HCT116 (cell line): ENCODE measurements around the gene SOX30. TPM values are rescaled to one million over a fixed set of nuclear protein-coding genes. Genes with fewer than 3 reads are reported as not detected.

Experiments
- ATAC-seq: fragments of 200-7000 bp; cut with Tn5 transposase; 2 replicates; pipeline ENCODE4 v1.9.1; 2020; ENCODE audit warnings: mild to moderate bottlenecking, moderate library complexity
- BruUV-seq: library from RNA; stranded (reverse); fragments of 400-500 nt; replicated peaks from 2 replicates; lab custom pipeline; 2021; lab: Mats Ljungman, UMichigan
- CTCF ChIA-PET: fragments of 300-600 bp; sonication (Branson Sonifier 250); formaldehyde crosslinking; loops from one replicate; lab custom pipeline; 2021; ENCODE audit warnings: antibody characterized with exemption; lab: Charles Lee
- POLR2A ChIA-PET: fragments of 300-600, 350-600 bp; sonication (Branson Sonifier 250); formaldehyde crosslinking; loops from one replicate; lab custom pipeline; 2021; ENCODE audit warnings: antibody characterized with exemption; lab: Charles Lee
- RAD21 ChIA-PET, 2 experiments: fragments of 300-600 bp; sonication (Branson Sonifier 250); formaldehyde crosslinking; loops; one replicate each; lab custom pipeline; 2023; ENCODE audit warnings: low total read pairs in 2 of 2; ENCODE audit not compliant: uncharacterized antibody in 2 of 2, unreplicated experiment in 2 of 2, low non-redundant PET in 1 of 2; lab: Charles Lee
- DNase-seq: peaks from one replicate; pipeline ENCODE4 v3.0.0-alpha.2; 2010; ENCODE audit warnings: low read depth, low spot score
- H2AFZ ChIP-seq: fragments of 200-600 bp; shearing (Covaris generic), sonication (generic); 2 replicates; pipeline ENCODE4 v1.6.1; 2017; ENCODE audit warnings: low read depth, mixed run types, mixed read lengths, antibody characterized with exemption, low read length; ENCODE audit not compliant: poor library complexity, severe bottlenecking
- H3K27ac ChIP-seq: 2 replicates; pipeline ENCODE4 v1.5.1; 2012; ENCODE audit warnings: low read depth, low read length
- H3K27me3 ChIP-seq: fragments of 200-600 bp; sonication (generic); 2 replicates; pipeline ENCODE4 v1.6.1; 2016; ENCODE audit warnings: mixed run types, low read length, mixed read lengths; ENCODE audit not compliant: insufficient read depth
- H3K36me3 ChIP-seq, 2 experiments: fragments of 200-500 bp in 1 of 2; fragments of 200-600 bp in 1 of 2; sonication (Bioruptor generic) in 1 of 2; sonication (generic) in 1 of 2; 2 replicates each; pipeline versions ENCODE4 v1.5.1 to v1.6.1; 2014 to 2016; ENCODE audit warnings: low read length in 2 of 2, inconsistent platforms in 1 of 2, mixed read lengths in 1 of 2, mixed run types in 1 of 2; ENCODE audit not compliant: insufficient read depth in 2 of 2, control insufficient read depth in 1 of 2
- H3K4me1 ChIP-seq, 2 experiments: fragments of 200-600 bp in 1 of 2; sonication (generic) in 1 of 2; 2 replicates each; pipeline versions ENCODE4 v1.5.1 to v1.6.1; 2012 to 2017; ENCODE audit warnings: low read length in 2 of 2, inconsistent platforms in 1 of 2, mild to moderate bottlenecking in 1 of 2, mixed read lengths in 1 of 2, mixed run types in 1 of 2, moderate library complexity in 1 of 2; ENCODE audit not compliant: insufficient read depth in 2 of 2, control insufficient read depth in 1 of 2
- H3K4me2 ChIP-seq: fragments of 200-600 bp; sonication (generic); 2 replicates; pipeline ENCODE4 v1.6.1; 2017; ENCODE audit warnings: mixed run types, low read length, mixed read lengths
- H3K4me3 ChIP-seq, 2 experiments: fragments of 200-600 bp in 1 of 2; sonication (generic) in 1 of 2; replicated peaks in 1 of 2; 2 replicates each; pipeline ENCODE4 v1.5.1; 2011 to 2016; ENCODE audit warnings: low read length in 2 of 2, control low read depth in 1 of 2, low read depth in 1 of 2, mild to moderate bottlenecking in 1 of 2, mixed read lengths in 1 of 2, mixed run types in 1 of 2
- H3K79me2 ChIP-seq: fragments of 200-600 bp; sonication (generic); 2 replicates; pipeline ENCODE4 v1.6.1; 2017; ENCODE audit warnings: mild to moderate bottlenecking, mixed run types, low read length, moderate library complexity, mixed read lengths; ENCODE audit not compliant: insufficient read depth
- H3K9ac ChIP-seq: fragments of 200-600 bp; sonication (generic); 2 replicates; pipeline ENCODE4 v1.6.1; 2016; ENCODE audit warnings: low read length, mixed read lengths
- H3K9me2 ChIP-seq: fragments of 200-600 bp; sonication (generic), shearing (Covaris generic); 2 replicates; pipeline ENCODE4 v1.6.1; 2017; ENCODE audit warnings: mixed run types, mild to moderate bottlenecking, moderate library complexity; ENCODE audit not compliant: insufficient read depth
- H3K9me3 ChIP-seq, 2 experiments: fragments of 200-500 bp in 1 of 2; fragments of 200-600 bp in 1 of 2; sonication (Bioruptor generic) in 1 of 2; sonication (generic) in 1 of 2; 2 replicates each; pipeline ENCODE4 v1.6.1; 2014 to 2017; ENCODE audit warnings: low read length in 2 of 2, mixed read lengths in 2 of 2, inconsistent platforms in 1 of 2, low read depth in 1 of 2, mild to moderate bottlenecking in 1 of 2, mixed run types in 1 of 2, moderate library complexity in 1 of 2; ENCODE audit not compliant: control insufficient read depth in 1 of 2, insufficient read depth in 1 of 2
- H4K20me1 ChIP-seq: fragments of 200-600 bp; sonication (generic), shearing (Covaris generic); 2 replicates; pipeline ENCODE4 v1.6.1; 2017; ENCODE audit warnings: mixed run types, mild to moderate bottlenecking, moderate library complexity; ENCODE audit not compliant: insufficient read depth
- CBX3 ChIP-seq: IDR thresholded peaks from 2 replicates; pipeline ENCODE4 v1.6.1; 2012; ENCODE audit warnings: low read depth
- CTCF ChIP-seq, 3 experiments: fragments of 200-600 bp in 1 of 3; sonication (generic) in 1 of 3; IDR thresholded peaks in 2 of 3; conservative IDR thresholded peaks in 1 of 3; 2 replicates each; pipeline ENCODE4 v1.5.1; 2012 to 2017; ENCODE audit warnings: low read depth in 2 of 3, low read length in 2 of 3, antibody characterized with exemption in 1 of 3, borderline replicate concordance in 1 of 3, control low read depth in 1 of 3, mild to moderate bottlenecking in 1 of 3, mixed read lengths in 1 of 3, mixed run types in 1 of 3, moderate library complexity in 1 of 3; ENCODE audit not compliant: insufficient read depth in 1 of 3
- EZH2phosphoT487 ChIP-seq: fragments of 200-600 bp; IDR thresholded peaks from 2 replicates; pipeline ENCODE4 v1.6.1; 2018; ENCODE audit warnings: antibody characterized with exemption, borderline replicate concordance
- FOSL1 ChIP-seq: IDR thresholded peaks from 2 replicates; pipeline ENCODE4 v1.6.1; 2012; ENCODE audit warnings: low read depth
- MAX ChIP-seq: IDR thresholded peaks from 2 replicates; pipeline ENCODE4 v1.6.1; 2012
- POLR2A ChIP-seq: IDR thresholded peaks from 2 replicates; pipeline ENCODE4 v1.7.0; 2011; ENCODE audit warnings: borderline replicate concordance; ENCODE audit not compliant: insufficient read depth, insufficient read length; ENCODE audit errors: extremely low read depth
- POLR2AphosphoS5 ChIP-seq: IDR thresholded peaks from 2 replicates; pipeline ENCODE4 v1.6.1; 2011; ENCODE audit warnings: mild to moderate bottlenecking, low read depth, low read length, moderate library complexity
- RAD21 ChIP-seq: IDR thresholded peaks from 2 replicates; pipeline ENCODE4 v1.6.1; 2012; ENCODE audit warnings: low read depth, mild to moderate bottlenecking
- REST ChIP-seq: IDR thresholded peaks from 2 replicates; pipeline ENCODE4 v1.6.1; 2012; ENCODE audit warnings: low read depth
- TCF7L2 ChIP-seq: IDR thresholded peaks from 2 replicates; pipeline ENCODE4 v1.7.0; 2011; ENCODE audit warnings: borderline replicate concordance, inconsistent platforms; ENCODE audit not compliant: insufficient read depth, insufficient read length; ENCODE audit errors: extremely low read depth
- ZFX ChIP-seq: fragments of 450-650 bp; IDR thresholded peaks from 2 replicates; pipeline ENCODE4 v1.6.1; 2017
- intact Hi-C: fragments of 100-400 bp; cut with micrococcal nuclease; formaldehyde crosslinking; loops from 2 replicates; pipeline ENCODE4 v1.10.0; 2022
- total RNA-seq: library from RNA; stranded (reverse); gene quantifications from one replicate; pipeline ENCODE4 v1.2.1, GENCODE V29; 2021; ENCODE audit not compliant: unreplicated experiment

The SOX30 gene
- total RNA-seq, 1 experiment from 2014 or later = 0.27 TPM

GRCh38 chr5:157658893-157659292 lies 6.7 kb upstream of the SOX30 start:
- Histone ChIP-seq H3K9ac (no peak overlapping the region), H4K20me1 (no peaks in the 10 kb centered on the region), H3K4me1 (no peaks in the 10 kb centered on the region), H3K4me3 (no peak overlapping the region), H3K4me2 (no peak overlapping the region), H3K79me2 (no peaks in the 10 kb centered on the region), H3K27me3 (no peaks in the 10 kb centered on the region), H3K9me2 (no peaks in the 10 kb centered on the region), H3K9me3 (no peaks in the 10 kb centered on the region), H2AFZ (no peak overlapping the region), H3K27ac (no peak overlapping the region), H3K36me3 (no peaks in the 10 kb centered on the region)
- intact Hi-C loops = no loop called here
- DNase-seq (no peak), ATAC-seq (no peak)
- CTCF ChIA-PET = no interaction called here
- RAD21 ChIA-PET = no interaction called here
- no peak for TF ChIP-seq ZFX
- no peak for TF ChIP-seq REST
- TF ChIP-seq POLR2AphosphoS5 = no peak
- POLR2A ChIA-PET = no interaction called here
- no TSS peak for BruUV-seq

- Histone ChIP-seq H3K79me2 (no peaks in the 10 kb centered on the region), H3K36me3 (no peaks in the 10 kb centered on the region), H3K9me3 (no peaks in the 10 kb centered on the region), H3K4me1 (no peaks in the 10 kb centered on the region), H4K20me1 (no peaks in the 10 kb centered on the region), H2AFZ (no peak overlapping the region), H3K4me3 (no peak overlapping the region), H3K9ac (no peak overlapping the region), H3K9me2 (no peaks in the 10 kb centered on the region), H3K27ac (no peak overlapping the region), H3K27me3 (no peaks in the 10 kb centered on the region), H3K4me2 (no peak overlapping the region)
- no peak for DNase-seq
- intact Hi-C loops = no loop called here
- ATAC-seq = no peak
- POLR2A ChIA-PET = no interaction called here
- CTCF ChIA-PET = no interaction called here
- RAD21 ChIA-PET = no interaction called here
- BruUV-seq = no TSS peak
- no peak for TF ChIP-seq RAD21
- TF ChIP-seq MAX = no peak
- no peak for TF ChIP-seq REST
- no peak for TF ChIP-seq ZFX
- no peak for TF ChIP-seq CTCF (IDR thresholded peaks at IDR 0.05 in 2 of 3, conservative IDR thresholded peaks at IDR 0.05 in 1 of 3; ENCODE audit: borderline replicate concordance in 1 of 3, insufficient read depth in 1 of 3, low read depth in 2 of 3, low read length in 2 of 3)
- TF ChIP-seq POLR2A = no peak
- no peak for TF ChIP-seq EZH2phosphoT487
- TF ChIP-seq CBX3 = no peak
- TF ChIP-seq TCF7L2 = no peak
- TF ChIP-seq FOSL1 = no peak
Measured at GRCh38 chr5:157657516-157657915, 5.3 kb upstream of the SOX30 start.
